NCI-H345 (cell line): Measurements from ENCODE around the gene PXYLP1.
"Not testable (repeated sequence)": the region's sequence is repeated elsewhere in the genome, so short reads cannot be mapped to it uniquely, and the experiment has no call there.

Experiments used
- DNase-seq: peaks from one replicate; lab custom pipeline; 2025; lab: John Stamatoyannopoulos, UW

The PXYLP1 gene

GRCh38 chr3:141231101-141231951 is at the start of gene PXYLP1:
Gene PXYLP1, plus strand, starts transcription at chr3:141231825. Its CDS starts 28,351 bp downstream, at chr3:141260176.
- peak; percentile 78 for DNase-seq

- no peak for DNase-seq
Measured at GRCh38 chr3:141183606-141184005, 48.0 kb upstream of the PXYLP1 start.

GRCh38 chr3:141184430-141184829 is 47.2 kb upstream of the PXYLP1 start:
- no peak for DNase-seq

- no peak for DNase-seq
Measured at GRCh38 chr3:141191097-141191749, 40.4 kb upstream of the PXYLP1 start.

- DNase-seq: peak; percentile 87
Measured at GRCh38 chr3:141192345-141192744, 39.3 kb upstream of the PXYLP1 start.

GRCh38 chr3:141193066-141193830 is 38.4 kb upstream of the PXYLP1 start:
- no peak for DNase-seq

- DNase-seq: no peak
Measured at GRCh38 chr3:141201122-141201521, 30.5 kb upstream of the PXYLP1 start.

GRCh38 chr3:141202682-141203081 is 28.9 kb upstream of the PXYLP1 start:
- no peak for DNase-seq

GRCh38 chr3:141203866-141204265 is 27.8 kb upstream of the PXYLP1 start:
- no peak for DNase-seq

GRCh38 chr3:141204343-141204742 is 27.3 kb upstream of the PXYLP1 start:
- no peak for DNase-seq

- not testable (repeated sequence) for DNase-seq
Measured at GRCh38 chr3:141211306-141211705, 20.3 kb upstream of the PXYLP1 start.

- DNase-seq: no peak
Measured at GRCh38 chr3:141212101-141212500, 19.5 kb upstream of the PXYLP1 start.

GRCh38 chr3:141212555-141212954 is 19.1 kb upstream of the PXYLP1 start:
- no peak for DNase-seq

GRCh38 chr3:141216975-141217374 is 14.7 kb upstream of the PXYLP1 start:
- no peak for DNase-seq

GRCh38 chr3:141217389-141217788 is 14.2 kb upstream of the PXYLP1 start:
- DNase-seq: no peak

GRCh38 chr3:141218162-141218835 is 13.3 kb upstream of the PXYLP1 start:
- DNase-seq: no peak

GRCh38 chr3:141218926-141219325 is 12.7 kb upstream of the PXYLP1 start:
- DNase-seq: no peak

- DNase-seq: no peak
Measured at GRCh38 chr3:141223673-141224166, 7.9 kb upstream of the PXYLP1 start.

- DNase-seq: no peak
Measured at GRCh38 chr3:141225939-141226338, 5.7 kb upstream of the PXYLP1 start.

- no peak for DNase-seq
Measured at GRCh38 chr3:141227216-141227615, 4.4 kb upstream of the PXYLP1 start.

GRCh38 chr3:141227752-141228151 is 3.9 kb upstream of the PXYLP1 start:
- DNase-seq: no peak

GRCh38 chr3:141228395-141228794 is 3.2 kb upstream of the PXYLP1 start:
- DNase-seq: peak; percentile 66
